ENCODE results near the gene SPRYD3.
"Not testable (repeated sequence)": the region's sequence is repeated elsewhere in the genome, so short reads cannot be mapped to it uniquely, and the experiment has no call there.

The SPRYD3 gene

GRCh38 chr12:53113951-53114350, 34.8 kb upstream of the SPRYD3 start:
- CTCF ChIA-PET, result interaction anchor here (0.8 to 1.6 kb wide), 2 partner anchors 45 to 48 kb away, joined by 3 to 4 read pairs; no protein-coding TSS in a partner anchor
- POLR2A ChIA-PET, result no interaction called here
- Histone ChIP-seq H3K36me3 (ENCODE audit: control insufficient read depth in 2 of 2, insufficient read depth in 1 of 2, low read length in 2 of 2) (no peaks in the 10 kb centered on the region), H3K9me3 (ENCODE audit: control insufficient read depth, insufficient read depth, low read depth, low read length) (no peaks in the 10 kb centered on the region), H3K27ac (ENCODE audit: extremely low read depth, low read depth, low read length) (no peak overlapping the region), H3K4me3 (ENCODE audit: low read depth, low read length) (no peak overlapping the region), H3K4me1 (ENCODE audit: control insufficient read depth, insufficient read depth, low read length) (no peaks in the 10 kb centered on the region)
- TF ChIP-seq ZNF335 (tag by site-specific recombination; conservative IDR thresholded peaks at IDR 0.05) (no peak), ZNF449 (tag by site-specific recombination; IDR thresholded peaks at IDR 0.05) (peak; percentile 22; the same call in 1 of the 2 replicates)

GRCh38 chr12:53113136-53113705, 34.0 kb upstream of the SPRYD3 start:
- Histone ChIP-seq H3K27ac (ENCODE audit: extremely low read depth, low read depth, low read length) (no peak overlapping the region), H3K36me3 (ENCODE audit: control insufficient read depth in 2 of 2, insufficient read depth in 1 of 2, low read length in 2 of 2) (no peaks in the 10 kb centered on the region), H3K4me3 (ENCODE audit: low read depth, low read length) (no peak overlapping the region), H3K4me1 (ENCODE audit: control insufficient read depth, insufficient read depth, low read length) (no peaks in the 10 kb centered on the region), H3K9me3 (ENCODE audit: control insufficient read depth, insufficient read depth, low read depth, low read length) (no peaks in the 10 kb centered on the region)
- TF ChIP-seq ZSCAN30 (tag by site-specific recombination; IDR thresholded peaks at IDR 0.05) (no peak), ZNF37A (tag by site-specific recombination; IDR thresholded peaks at IDR 0.05) (no peak), ZNF670 (tag by site-specific recombination; IDR thresholded peaks at IDR 0.05; ENCODE audit: low read depth) (no peak)
- ChIA-PET CTCF (interaction anchor here (0.8 kb wide), 1 partner anchor 46 kb away, joined by 3 read pairs; no protein-coding TSS in a partner anchor), POLR2A (no interaction called here)

GRCh38 chr12:53112431-53112830, 33.2 kb upstream of the SPRYD3 start:
- H3K4me1 ChIP-seq (ENCODE audit: control insufficient read depth, insufficient read depth, low read length); H3K36me3 ChIP-seq (ENCODE audit: control insufficient read depth in 2 of 2, insufficient read depth in 1 of 2, low read length in 2 of 2); POLR2A ChIA-PET; H3K9me3 ChIP-seq (ENCODE audit: control insufficient read depth, insufficient read depth, low read depth, low read length); H3K27ac ChIP-seq (ENCODE audit: extremely low read depth, low read depth, low read length); H3K4me3 ChIP-seq (ENCODE audit: low read depth, low read length): not testable (repeated sequence)
- CTCF ChIA-PET, result interaction anchor here (0.7 to 1.3 kb wide), 3 partner anchors 11 to 46 kb away, joined by 3 read pairs; no protein-coding TSS in a partner anchor

- Histone ChIP-seq H3K9me3 (ENCODE audit: control insufficient read depth, insufficient read depth, low read depth, low read length) (no peaks in the 10 kb centered on the region), H3K4me3 (ENCODE audit: low read depth, low read length) (no peak overlapping the region), H3K36me3 (ENCODE audit: control insufficient read depth in 2 of 2, insufficient read depth in 1 of 2, low read length in 2 of 2) (no peaks in the 10 kb centered on the region), H3K4me1 (ENCODE audit: control insufficient read depth, insufficient read depth, low read length) (no peaks in the 10 kb centered on the region), H3K27ac (ENCODE audit: extremely low read depth, low read depth, low read length) (no peak overlapping the region)
- POLR2A ChIA-PET, result no interaction called here
- CTCF ChIA-PET, result interaction anchor here (0.7 kb wide), 1 partner anchor 214 kb away, joined by 3 read pairs; no protein-coding TSS in a partner anchor
- TF ChIP-seq PRDM4 (tag by site-specific recombination; IDR thresholded peaks at IDR 0.05) (no peak), ZNF146 (tag by site-specific recombination; IDR thresholded peaks at IDR 0.05) (no peak), ZNF391 (tag by site-specific recombination; IDR thresholded peaks at IDR 0.05; ENCODE audit: borderline replicate concordance, low read depth) (no peak), ZFP3 (tag by site-specific recombination; IDR thresholded peaks at IDR 0.05; ENCODE audit: low read depth) (no peak), ZSCAN18 (tag by site-specific recombination; IDR thresholded peaks at IDR 0.05) (no peak), ZNF449 (tag by site-specific recombination; IDR thresholded peaks at IDR 0.05) (no peak), ZNF362 (tag by site-specific recombination; IDR thresholded peaks at IDR 0.05) (no peak), ZFP41 (tag by site-specific recombination; IDR thresholded peaks at IDR 0.05; ENCODE audit: borderline replicate concordance) (no peak), TSHZ1 (tag by site-specific recombination; IDR thresholded peaks at IDR 0.05; ENCODE audit: borderline replicate concordance) (no peak), ZNF830 (tag by site-specific recombination; IDR thresholded peaks at IDR 0.05; ENCODE audit: low read depth) (no peak)
Observed at GRCh38 chr12:53107122-53107521, 27.9 kb upstream of the SPRYD3 start.
